ENCODE measurements around the gene APAF1.

- TF ChIP-seq CTCF (IDR thresholded peaks at IDR 0.05; ENCODE audit: low read length) (no peak), EZH2 (IDR thresholded peaks at IDR 0.05; ENCODE audit: borderline replicate concordance, low read length) (no peak)
Observed at GRCh38 chr12:98758331-98758730, 113.2 kb downstream of the APAF1 start.
